ENCODE data around the gene CDC42.

GRCh38 chr1:22108339-22109105, 56.0 kb downstream of the CDC42 start:
- TF ChIP-seq ZNF17 (CRISPR knock-in tag; IDR thresholded peaks at IDR 0.05) (no peak), ZBTB2 (CRISPR knock-in tag; IDR thresholded peaks at IDR 0.05; ENCODE audit: low read depth) (no peak), STAT5B (CRISPR knock-in tag; IDR thresholded peaks at IDR 0.05) (no peak), TBX3 (IDR thresholded peaks at IDR 0.05; ENCODE audit: borderline replicate concordance) (no peak)

Measured in HepG2 (cell line).